Mesenchymal stem cell (in vitro differentiated cells and primary cell): Measurements from ENCODE around the gene SPEN.

ENCODE experiments used
- DNase-seq: peaks from one replicate; pipeline ENCODE4 v3.0.0-alpha.2; 2013
- H2AFZ ChIP-seq: one replicate; pipeline ENCODE4 v1.6.1; 2013; ENCODE audit warnings: low read depth, mild to moderate bottlenecking, control low read depth, inconsistent platforms, low read length, moderate library complexity
- H2AK5ac ChIP-seq: 2 replicates; pipeline ENCODE4 v1.6.1; 2013; ENCODE audit warnings: low read length, moderate library complexity, mild to moderate bottlenecking, inconsistent platforms; ENCODE audit not compliant: severe bottlenecking
- H2BK120ac ChIP-seq: one replicate; pipeline ENCODE4 v1.6.1; 2013; ENCODE audit warnings: low read depth, mild to moderate bottlenecking, inconsistent platforms, low read length, moderate library complexity
- H2BK12ac ChIP-seq, 2 experiments: one replicate each; pipeline ENCODE4 v1.6.1; 2013; ENCODE audit warnings: inconsistent platforms in 2 of 2, low read length in 2 of 2, mild to moderate bottlenecking in 2 of 2, moderate library complexity in 2 of 2, control low read depth in 1 of 2
- H2BK15ac ChIP-seq: one replicate; pipeline ENCODE4 v1.6.1; 2013; ENCODE audit warnings: mild to moderate bottlenecking, low read depth, inconsistent platforms; ENCODE audit not compliant: poor library complexity, severe bottlenecking
- H2BK5ac ChIP-seq: 2 replicates; pipeline ENCODE4 v1.6.1; 2013; ENCODE audit warnings: low read depth, mild to moderate bottlenecking, low read length, control low read depth, inconsistent platforms; ENCODE audit not compliant: poor library complexity, severe bottlenecking
- H3K14ac ChIP-seq, 2 experiments: one replicate each; pipeline ENCODE4 v1.6.1; 2013; ENCODE audit warnings: inconsistent platforms in 2 of 2, low read length in 2 of 2, control low read depth in 1 of 2, mild to moderate bottlenecking in 1 of 2, moderate library complexity in 1 of 2
- H3K18ac ChIP-seq, 2 experiments: one replicate each; pipeline ENCODE4 v1.6.1; 2013; ENCODE audit warnings: inconsistent platforms in 2 of 2, low read length in 2 of 2, control low read depth in 1 of 2, low read depth in 1 of 2, mild to moderate bottlenecking in 1 of 2
- H3K23ac ChIP-seq, 2 experiments: one replicate each; pipeline ENCODE4 v1.6.1; 2013; ENCODE audit warnings: inconsistent platforms in 2 of 2, low read length in 2 of 2, mild to moderate bottlenecking in 2 of 2, moderate library complexity in 2 of 2, control low read depth in 1 of 2
- H3K27ac ChIP-seq: 2 replicates; pipeline ENCODE4 v1.5.1; 2013; ENCODE audit warnings: mild to moderate bottlenecking, moderate library complexity, low read length, control low read depth, inconsistent platforms; ENCODE audit not compliant: poor library complexity, severe bottlenecking
- H3K27me3 ChIP-seq, 2 experiments: 2 replicates each; pipeline versions ENCODE4 v1.6.1 to v1.7.0; 2013; ENCODE audit warnings: low read length in 2 of 2, mild to moderate bottlenecking in 2 of 2, moderate library complexity in 2 of 2, control low read depth in 1 of 2, inconsistent platforms in 1 of 2; ENCODE audit not compliant: control insufficient read depth in 1 of 2, insufficient read depth in 1 of 2
- H3K36me3 ChIP-seq, 2 experiments: 2 replicates each; pipeline versions ENCODE4 v1.6.1 to v1.7.0; 2013; ENCODE audit warnings: low read length in 2 of 2, control low read depth in 1 of 2, inconsistent platforms in 1 of 2, low read depth in 1 of 2, mild to moderate bottlenecking in 1 of 2; ENCODE audit not compliant: insufficient read depth in 2 of 2, control insufficient read depth in 1 of 2
- H3K4ac ChIP-seq, 2 experiments: one replicate each; pipeline ENCODE4 v1.6.1; 2013; ENCODE audit warnings: inconsistent platforms in 2 of 2, low read length in 2 of 2, mild to moderate bottlenecking in 2 of 2, moderate library complexity in 2 of 2, control low read depth in 1 of 2, low read depth in 1 of 2
- H3K4me1 ChIP-seq: 2 replicates; pipeline ENCODE4 v1.6.1; 2013; ENCODE audit warnings: low read depth, low read length, control low read depth; ENCODE audit not compliant: control insufficient read depth, insufficient read depth
- H3K4me2 ChIP-seq: 2 replicates; pipeline ENCODE4 v1.6.1; 2013; ENCODE audit warnings: low read length, mild to moderate bottlenecking, inconsistent platforms; ENCODE audit not compliant: poor library complexity, severe bottlenecking
- H3K4me3 ChIP-seq, 2 experiments: 2 replicates each; pipeline versions ENCODE4 v1.5.1 to v1.7.0; 2013; ENCODE audit warnings: low read length in 2 of 2, mild to moderate bottlenecking in 2 of 2, control low read depth in 1 of 2, low read depth in 1 of 2; ENCODE audit not compliant: insufficient read depth in 1 of 2
- H3K79me1 ChIP-seq: replicated peaks from 2 replicates; pipeline ENCODE4 v1.6.1; 2013; ENCODE audit warnings: mild to moderate bottlenecking, control low read depth, low read length, inconsistent platforms; ENCODE audit not compliant: poor library complexity, severe bottlenecking
- H3K9ac ChIP-seq: 2 replicates; pipeline ENCODE4 v1.7.0; 2013; ENCODE audit warnings: mild to moderate bottlenecking, low read length, moderate library complexity
- H3K9me3 ChIP-seq: 2 replicates; pipeline ENCODE4 v1.7.0; 2013; ENCODE audit warnings: mild to moderate bottlenecking, low read length; ENCODE audit not compliant: control insufficient read depth
- H4K8ac ChIP-seq: one replicate; pipeline ENCODE4 v1.6.1; 2013; ENCODE audit warnings: inconsistent platforms, mild to moderate bottlenecking, low read length, moderate library complexity
- H4K91ac ChIP-seq: one replicate; pipeline ENCODE4 v1.6.1; 2013; ENCODE audit warnings: mild to moderate bottlenecking, low read length, inconsistent platforms
- WGBS: methylation state at CpG from one replicate; pipeline ENCODE4 v1.1.7; 2013; ENCODE audit warnings: mixed read lengths; 5-methylcytosine and 5-hydroxymethylcytosine counted together

The SPEN gene

GRCh38 chr1:15949453-15950245, 102.1 kb downstream of the SPEN start:
- Histone ChIP-seq H3K4me1 (peaks cover 61% of the 10 kb centered on the region), H3K4ac (peak overlapping the region; percentile 75 to 95), H3K36me3 (peaks cover 39 to 48% of the 10 kb centered on the region in 2 experiments), H4K8ac (peak overlapping the region; percentile 33), H3K27ac (peak overlapping the region; percentile 97), H3K14ac (peak overlapping the region in 1 of 2 experiments; percentile 91), H2BK120ac (peak overlapping the region; percentile 75), H2AFZ (no peak overlapping the region), H3K18ac (peak overlapping the region; percentile 91 to 94), H2BK12ac (peak overlapping the region; percentile 78 to 98), H3K23ac (peak overlapping the region in 1 of 2 experiments; percentile 57), H3K4me2 (peak overlapping the region; percentile 25), H3K9me3 (no peaks in the 10 kb centered on the region), H3K79me1 (peaks cover 22% of the 10 kb centered on the region), H2BK15ac (peak overlapping the region; percentile 75), H2AK5ac (peak overlapping the region; percentile 85), H3K9ac (peak overlapping the region; percentile 94), H2BK5ac (peak overlapping the region; percentile 58), H3K4me3 (peak overlapping the region in 1 of 2 experiments; percentile 52), H4K91ac (peak overlapping the region; percentile 94), H3K27me3 (no peaks in the 10 kb centered on the region)
- peak; percentile 99 for DNase-seq
- 15% methylated on average over 25 of the region's 25 CpGs for WGBS

- Histone ChIP-seq H2BK12ac (peak overlapping the region; percentile 78 to 98), H3K23ac (peak overlapping the region in 1 of 2 experiments; percentile 57), H3K79me1 (peaks cover 17% of the 10 kb centered on the region), H2AK5ac (peak overlapping the region; percentile 85), H3K36me3 (peaks cover 32 to 42% of the 10 kb centered on the region in 2 experiments), H3K4ac (peak overlapping the region; percentile 75 to 95), H3K9ac (peak overlapping the region; percentile 94), H3K4me1 (peaks cover 61% of the 10 kb centered on the region), H3K14ac (peak overlapping the region in 1 of 2 experiments; percentile 91), H2AFZ (no peak overlapping the region), H3K4me3 (peak overlapping the region in 1 of 2 experiments; percentile 26), H3K9me3 (no peaks in the 10 kb centered on the region), H3K27me3 (no peaks in the 10 kb centered on the region), H3K4me2 (no peak overlapping the region), H2BK15ac (no peak overlapping the region), H4K91ac (peak overlapping the region; percentile 94), H3K27ac (peak overlapping the region; percentile 97), H2BK120ac (peak overlapping the region; percentile 69), H4K8ac (peak overlapping the region; percentile 73), H3K18ac (peak overlapping the region; percentile 91 to 94), H2BK5ac (peak overlapping the region; percentile 59)
- 93% methylated on average over 4 of the region's 4 CpGs for WGBS
- DNase-seq = no peak
Observed at GRCh38 chr1:15950302-15950701, 102.8 kb downstream of the SPEN start.

- WGBS = 57% methylated on average over 8 of the region's 10 CpGs
- Histone ChIP-seq H3K9ac (peak overlapping the region; percentile 94), H3K18ac (peak overlapping the region; percentile 91 to 94), H2BK12ac (peak overlapping the region; percentile 78 to 98), H4K91ac (peak overlapping the region; percentile 94), H3K79me1 (peaks cover 12% of the 10 kb centered on the region), H3K4me2 (no peak overlapping the region), H2BK120ac (peak overlapping the region; percentile 69), H3K27me3 (no peaks in the 10 kb centered on the region), H3K27ac (peak overlapping the region; percentile 97), H3K36me3 (peaks cover 27 to 36% of the 10 kb centered on the region in 2 experiments), H4K8ac (peak overlapping the region; percentile 73), H3K4me1 (peaks cover 63% of the 10 kb centered on the region), H2AK5ac (peak overlapping the region; percentile 85), H3K4ac (peak overlapping the region; percentile 65 to 75), H3K9me3 (no peaks in the 10 kb centered on the region), H3K4me3 (peak overlapping the region in 1 of 2 experiments; percentile 26), H3K23ac (no peak overlapping the region), H2BK5ac (peak overlapping the region; percentile 59), H2BK15ac (peak overlapping the region; percentile 95), H3K14ac (peak overlapping the region in 1 of 2 experiments; percentile 18), H2AFZ (no peak overlapping the region)
- peak; percentile 80 for DNase-seq
Observed at GRCh38 chr1:15950763-15951295, 103.3 kb downstream of the SPEN start.
